ENCODE results near the gene RHD. TPM values are rescaled to one million over a fixed set of nuclear protein-coding genes. Genes with fewer than 3 reads are reported as not detected.
"Not testable (repeated sequence)": the region's sequence is repeated elsewhere in the genome, so short reads cannot be mapped to it uniquely, and the experiment has no call there.

The RHD gene
- total RNA-seq, 1 donor from 2014 or later = not detected

- H3K9me3 Mint-ChIP-seq; H3K27me3 Mint-ChIP-seq (ENCODE audit: low read depth); H3K4me1 Mint-ChIP-seq (ENCODE audit: low read depth); H3K4me3 Mint-ChIP-seq (ENCODE audit: low read depth); H3K27ac Mint-ChIP-seq; H3K36me3 Mint-ChIP-seq (ENCODE audit: low read depth); intact Hi-C loops (cut with micrococcal nuclease); DNase-seq (ENCODE audit: low spot score): not testable (repeated sequence)
Observed at GRCh38 chr1:25294889-25295826, 22.8 kb downstream of the RHD start.

GRCh38 chr1:25296501-25296900, 24.2 kb downstream of the RHD start:
- H3K27me3 Mint-ChIP-seq (ENCODE audit: low read depth); intact Hi-C loops (cut with micrococcal nuclease); H3K4me3 Mint-ChIP-seq (ENCODE audit: low read depth); H3K36me3 Mint-ChIP-seq (ENCODE audit: low read depth); H3K9me3 Mint-ChIP-seq; DNase-seq (ENCODE audit: low spot score); H3K4me1 Mint-ChIP-seq (ENCODE audit: low read depth); H3K27ac Mint-ChIP-seq: not testable (repeated sequence)

- H3K9me3 Mint-ChIP-seq; H3K4me1 Mint-ChIP-seq (ENCODE audit: low read depth); DNase-seq (ENCODE audit: low spot score): not testable (repeated sequence)
Observed at GRCh38 chr1:25300729-25301128, 28.4 kb downstream of the RHD start.

GRCh38 chr1:25302330-25302729, 30.0 kb downstream of the RHD start:
- not testable (repeated sequence) for H3K27ac Mint-ChIP-seq; H3K27me3 Mint-ChIP-seq (ENCODE audit: low read depth)

More at GRCh38 chr1:25300729-25301128, 28.4 kb downstream of the RHD start:
- H3K27me3 Mint-ChIP-seq (ENCODE audit: low read depth); H3K27ac Mint-ChIP-seq; intact Hi-C loops (cut with micrococcal nuclease); H3K36me3 Mint-ChIP-seq (ENCODE audit: low read depth); H3K4me3 Mint-ChIP-seq (ENCODE audit: low read depth): not testable (repeated sequence)

GRCh38 chr1:25304936-25305335, 32.6 kb downstream of the RHD start:
- H3K27me3 Mint-ChIP-seq (ENCODE audit: low read depth); DNase-seq (ENCODE audit: low spot score); intact Hi-C loops (cut with micrococcal nuclease); H3K4me3 Mint-ChIP-seq (ENCODE audit: low read depth); H3K27ac Mint-ChIP-seq; H3K4me1 Mint-ChIP-seq (ENCODE audit: low read depth); H3K9me3 Mint-ChIP-seq: not testable (repeated sequence)
- peaks cover 22% of the 10 kb centered on the region for H3K36me3 Mint-ChIP-seq (ENCODE audit: low read depth)

More at GRCh38 chr1:25302330-25302729, 30.0 kb downstream of the RHD start:
- DNase-seq (ENCODE audit: low spot score); H3K9me3 Mint-ChIP-seq; intact Hi-C loops (cut with micrococcal nuclease); H3K4me1 Mint-ChIP-seq (ENCODE audit: low read depth); H3K4me3 Mint-ChIP-seq (ENCODE audit: low read depth): not testable (repeated sequence)
- peaks cover 14% of the 10 kb centered on the region for H3K36me3 Mint-ChIP-seq (ENCODE audit: low read depth)

- H3K27ac Mint-ChIP-seq; H3K9me3 Mint-ChIP-seq; H3K27me3 Mint-ChIP-seq (ENCODE audit: low read depth); H3K4me1 Mint-ChIP-seq (ENCODE audit: low read depth); intact Hi-C loops (cut with micrococcal nuclease); H3K4me3 Mint-ChIP-seq (ENCODE audit: low read depth); DNase-seq (ENCODE audit: low spot score): not testable (repeated sequence)
- peaks cover 34% of the 10 kb centered on the region for H3K36me3 Mint-ChIP-seq (ENCODE audit: low read depth)
Observed at GRCh38 chr1:25308168-25308567, 35.9 kb downstream of the RHD start.

- H3K9me3 Mint-ChIP-seq; H3K4me1 Mint-ChIP-seq (ENCODE audit: low read depth); H3K27ac Mint-ChIP-seq; H3K4me3 Mint-ChIP-seq (ENCODE audit: low read depth); H3K27me3 Mint-ChIP-seq (ENCODE audit: low read depth); intact Hi-C loops (cut with micrococcal nuclease); DNase-seq (ENCODE audit: low spot score): not testable (repeated sequence)
- peaks cover 43% of the 10 kb centered on the region for H3K36me3 Mint-ChIP-seq (ENCODE audit: low read depth)
Observed at GRCh38 chr1:25309085-25309484, 36.8 kb downstream of the RHD start.

GRCh38 chr1:25309486-25309885, 37.2 kb downstream of the RHD start:
- DNase-seq (ENCODE audit: low spot score); H3K4me1 Mint-ChIP-seq (ENCODE audit: low read depth); intact Hi-C loops (cut with micrococcal nuclease); H3K4me3 Mint-ChIP-seq (ENCODE audit: low read depth); H3K27ac Mint-ChIP-seq; H3K27me3 Mint-ChIP-seq (ENCODE audit: low read depth): not testable (repeated sequence)
- peaks cover 47% of the 10 kb centered on the region for H3K36me3 Mint-ChIP-seq (ENCODE audit: low read depth)
- H3K9me3 Mint-ChIP-seq = peaks cover 10% of the 10 kb centered on the region

- Mint-ChIP-seq H3K36me3 (ENCODE audit: low read depth) (peaks cover 41% of the 10 kb centered on the region), H3K9me3 (peaks cover 11% of the 10 kb centered on the region)
- DNase-seq (ENCODE audit: low spot score); H3K4me1 Mint-ChIP-seq (ENCODE audit: low read depth); H3K27me3 Mint-ChIP-seq (ENCODE audit: low read depth); intact Hi-C loops (cut with micrococcal nuclease); H3K27ac Mint-ChIP-seq; H3K4me3 Mint-ChIP-seq (ENCODE audit: low read depth): not testable (repeated sequence)
Observed at GRCh38 chr1:25312806-25313470, 40.6 kb downstream of the RHD start.

GRCh38 chr1:25320314-25320938, 48.1 kb downstream of the RHD start:
- H3K27me3 Mint-ChIP-seq (ENCODE audit: low read depth); intact Hi-C loops (cut with micrococcal nuclease); H3K4me1 Mint-ChIP-seq (ENCODE audit: low read depth); H3K27ac Mint-ChIP-seq; DNase-seq (ENCODE audit: low spot score); H3K9me3 Mint-ChIP-seq; H3K36me3 Mint-ChIP-seq (ENCODE audit: low read depth); H3K4me3 Mint-ChIP-seq (ENCODE audit: low read depth): not testable (repeated sequence)

GRCh38 chr1:25322127-25322526, 49.8 kb downstream of the RHD start:
- H3K27ac Mint-ChIP-seq; intact Hi-C loops (cut with micrococcal nuclease); H3K4me3 Mint-ChIP-seq (ENCODE audit: low read depth); H3K27me3 Mint-ChIP-seq (ENCODE audit: low read depth); DNase-seq (ENCODE audit: low spot score); H3K4me1 Mint-ChIP-seq (ENCODE audit: low read depth); H3K9me3 Mint-ChIP-seq; H3K36me3 Mint-ChIP-seq (ENCODE audit: low read depth): not testable (repeated sequence)

GRCh38 chr1:25324407-25324806, 52.1 kb downstream of the RHD start:
- H3K4me1 Mint-ChIP-seq (ENCODE audit: low read depth); H3K36me3 Mint-ChIP-seq (ENCODE audit: low read depth); H3K4me3 Mint-ChIP-seq (ENCODE audit: low read depth); DNase-seq (ENCODE audit: low spot score); H3K27me3 Mint-ChIP-seq (ENCODE audit: low read depth); H3K27ac Mint-ChIP-seq; intact Hi-C loops (cut with micrococcal nuclease); H3K9me3 Mint-ChIP-seq: not testable (repeated sequence)
